ENCODE results near the gene SLC9A9. TPM values are rescaled to one million over a fixed set of nuclear protein-coding genes. Genes with fewer than 3 reads are reported as not detected.

Gene SLC9A9
- total and polyA plus RNA-seq, 10 of the 15 experiments (the other 5 are each of a cell fraction or from before 2014, with no cell fraction given): 3.5 to 14.2 (median 9.3) TPM

DNA sequence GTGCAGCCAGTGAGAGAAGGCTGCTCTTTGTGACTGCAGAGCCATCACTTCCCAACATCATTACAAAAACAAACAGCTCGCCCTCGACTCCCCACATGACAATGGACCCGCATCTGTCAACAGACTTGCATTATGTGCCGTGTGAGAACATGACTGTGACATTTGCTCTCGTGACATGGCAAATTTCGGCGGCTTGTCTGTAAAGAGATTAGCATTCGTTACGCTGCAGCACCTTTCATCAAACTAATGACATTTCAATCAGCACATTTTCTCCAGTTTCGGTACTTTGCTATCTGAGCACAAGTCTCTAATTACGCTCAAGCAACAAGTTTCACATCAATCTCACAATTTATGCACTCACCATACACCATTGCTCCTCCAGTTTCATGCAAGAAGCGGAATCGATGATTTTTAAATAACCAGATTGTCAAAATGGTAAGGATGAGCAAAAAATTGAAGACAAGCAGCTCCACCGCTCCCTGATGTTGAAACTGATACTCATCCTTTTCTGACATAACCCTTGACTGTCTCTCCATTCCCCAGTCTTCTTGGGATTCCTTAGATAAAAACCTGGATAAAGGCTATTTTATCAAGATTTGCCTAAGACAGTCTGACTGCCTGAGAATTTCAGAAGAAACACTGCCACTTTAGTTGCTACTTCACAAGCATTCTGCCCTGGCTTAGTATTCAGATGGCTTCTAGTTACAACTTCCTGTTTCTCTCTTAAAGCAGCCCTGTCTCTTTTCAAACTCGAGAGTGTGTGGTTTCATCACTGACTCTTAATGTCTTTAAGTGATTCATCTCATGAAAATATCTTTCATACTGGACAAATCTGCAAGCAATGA lies at the start of gene SLC9A9 (continued):
- TF ChIP-seq, protein P1, sequence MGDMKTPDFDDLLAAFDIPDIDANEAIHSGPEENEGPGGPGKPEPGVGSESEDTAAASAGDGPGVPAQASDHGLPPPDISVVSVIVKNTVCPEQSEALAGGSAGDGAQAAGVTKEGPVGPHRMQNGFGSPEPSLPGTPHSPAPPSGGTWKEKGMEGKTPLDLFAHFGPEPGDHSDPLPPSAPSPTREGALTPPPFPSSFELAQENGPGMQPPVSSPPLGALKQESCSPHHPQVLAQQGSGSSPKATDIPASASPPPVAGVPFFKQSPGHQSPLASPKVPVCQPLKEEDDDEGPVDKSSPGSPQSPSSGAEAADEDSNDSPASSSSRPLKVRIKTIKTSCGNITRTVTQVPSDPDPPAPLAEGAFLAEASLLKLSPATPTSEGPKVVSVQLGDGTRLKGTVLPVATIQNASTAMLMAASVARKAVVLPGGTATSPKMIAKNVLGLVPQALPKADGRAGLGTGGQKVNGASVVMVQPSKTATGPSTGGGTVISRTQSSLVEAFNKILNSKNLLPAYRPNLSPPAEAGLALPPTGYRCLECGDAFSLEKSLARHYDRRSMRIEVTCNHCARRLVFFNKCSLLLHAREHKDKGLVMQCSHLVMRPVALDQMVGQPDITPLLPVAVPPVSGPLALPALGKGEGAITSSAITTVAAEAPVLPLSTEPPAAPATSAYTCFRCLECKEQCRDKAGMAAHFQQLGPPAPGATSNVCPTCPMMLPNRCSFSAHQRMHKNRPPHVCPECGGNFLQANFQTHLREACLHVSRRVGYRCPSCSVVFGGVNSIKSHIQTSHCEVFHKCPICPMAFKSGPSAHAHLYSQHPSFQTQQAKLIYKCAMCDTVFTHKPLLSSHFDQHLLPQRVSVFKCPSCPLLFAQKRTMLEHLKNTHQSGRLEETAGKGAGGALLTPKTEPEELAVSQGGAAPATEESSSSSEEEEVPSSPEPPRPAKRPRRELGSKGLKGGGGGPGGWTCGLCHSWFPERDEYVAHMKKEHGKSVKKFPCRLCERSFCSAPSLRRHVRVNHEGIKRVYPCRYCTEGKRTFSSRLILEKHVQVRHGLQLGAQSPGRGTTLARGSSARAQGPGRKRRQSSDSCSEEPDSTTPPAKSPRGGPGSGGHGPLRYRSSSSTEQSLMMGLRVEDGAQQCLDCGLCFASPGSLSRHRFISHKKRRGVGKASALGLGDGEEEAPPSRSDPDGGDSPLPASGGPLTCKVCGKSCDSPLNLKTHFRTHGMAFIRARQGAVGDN (IDR thresholded peaks at IDR 0.05): no peak
- TF ChIP-seq RFX5 (IDR thresholded peaks at IDR 0.05; ENCODE audit: low read depth, low read length) (no peak), CTCF (IDR thresholded peaks at IDR 0.05 in 2 of 3, conservative IDR thresholded peaks at IDR 0.05 in 1 of 3; ENCODE audit: control insufficient read depth in 2 of 3, extremely low read depth in 1 of 3, insufficient read depth in 1 of 3, low read depth in 3 of 3, low read length in 3 of 3) (no peak), PAX8 (IDR thresholded peaks at IDR 0.05) (no peak), RBBP5 (conservative IDR thresholded peaks at IDR 0.05) (no peak), STAT3 (IDR thresholded peaks at IDR 0.05; ENCODE audit: low read depth, low read length) (no peak), JUNB (IDR thresholded peaks at IDR 0.05) (peak; percentile 70), IRF4 (IDR thresholded peaks at IDR 0.05; ENCODE audit: low read depth, low read length) (0 out of 2 replicates have a peak, but pooled peaks have one; percentile 16), JUND (IDR thresholded peaks at IDR 0.05; ENCODE audit: low read depth, low read length) (no peak), ZNF24 (IDR thresholded peaks at IDR 0.05) (0 out of 2 replicates have a peak, but pooled peaks have one; percentile 12), CHD2 (IDR thresholded peaks at IDR 0.05; ENCODE audit: borderline replicate concordance, low read depth, low read length) (no peak), TAF1 (IDR thresholded peaks at IDR 0.05; ENCODE audit: borderline replicate concordance, low read depth, low read length) (peak; percentile 56; the same call in 1 of the 2 replicates)
- TF ChIP-seq, protein P2, sequence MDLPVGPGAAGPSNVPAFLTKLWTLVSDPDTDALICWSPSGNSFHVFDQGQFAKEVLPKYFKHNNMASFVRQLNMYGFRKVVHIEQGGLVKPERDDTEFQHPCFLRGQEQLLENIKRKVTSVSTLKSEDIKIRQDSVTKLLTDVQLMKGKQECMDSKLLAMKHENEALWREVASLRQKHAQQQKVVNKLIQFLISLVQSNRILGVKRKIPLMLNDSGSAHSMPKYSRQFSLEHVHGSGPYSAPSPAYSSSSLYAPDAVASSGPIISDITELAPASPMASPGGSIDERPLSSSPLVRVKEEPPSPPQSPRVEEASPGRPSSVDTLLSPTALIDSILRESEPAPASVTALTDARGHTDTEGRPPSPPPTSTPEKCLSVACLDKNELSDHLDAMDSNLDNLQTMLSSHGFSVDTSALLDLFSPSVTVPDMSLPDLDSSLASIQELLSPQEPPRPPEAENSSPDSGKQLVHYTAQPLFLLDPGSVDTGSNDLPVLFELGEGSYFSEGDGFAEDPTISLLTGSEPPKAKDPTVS (IDR thresholded peaks at IDR 0.05; ENCODE audit: low read depth, low read length): no peak
- TF ChIP-seq, protein P3, sequence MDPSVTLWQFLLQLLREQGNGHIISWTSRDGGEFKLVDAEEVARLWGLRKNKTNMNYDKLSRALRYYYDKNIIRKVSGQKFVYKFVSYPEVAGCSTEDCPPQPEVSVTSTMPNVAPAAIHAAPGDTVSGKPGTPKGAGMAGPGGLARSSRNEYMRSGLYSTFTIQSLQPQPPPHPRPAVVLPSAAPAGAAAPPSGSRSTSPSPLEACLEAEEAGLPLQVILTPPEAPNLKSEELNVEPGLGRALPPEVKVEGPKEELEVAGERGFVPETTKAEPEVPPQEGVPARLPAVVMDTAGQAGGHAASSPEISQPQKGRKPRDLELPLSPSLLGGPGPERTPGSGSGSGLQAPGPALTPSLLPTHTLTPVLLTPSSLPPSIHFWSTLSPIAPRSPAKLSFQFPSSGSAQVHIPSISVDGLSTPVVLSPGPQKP (IDR thresholded peaks at IDR 0.05; ENCODE audit: low read depth, low read length): no peak
- TF ChIP-seq, protein P4, sequence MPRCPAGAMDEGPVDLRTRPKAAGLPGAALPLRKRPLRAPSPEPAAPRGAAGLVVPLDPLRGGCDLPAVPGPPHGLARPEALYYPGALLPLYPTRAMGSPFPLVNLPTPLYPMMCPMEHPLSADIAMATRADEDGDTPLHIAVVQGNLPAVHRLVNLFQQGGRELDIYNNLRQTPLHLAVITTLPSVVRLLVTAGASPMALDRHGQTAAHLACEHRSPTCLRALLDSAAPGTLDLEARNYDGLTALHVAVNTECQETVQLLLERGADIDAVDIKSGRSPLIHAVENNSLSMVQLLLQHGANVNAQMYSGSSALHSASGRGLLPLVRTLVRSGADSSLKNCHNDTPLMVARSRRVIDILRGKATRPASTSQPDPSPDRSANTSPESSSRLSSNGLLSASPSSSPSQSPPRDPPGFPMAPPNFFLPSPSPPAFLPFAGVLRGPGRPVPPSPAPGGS (IDR thresholded peaks at IDR 0.05; ENCODE audit: borderline replicate concordance, insufficient read depth, low read depth, low read length, poor library complexity, severe bottlenecking): no peak
